Subcutaneous adipose tissue (tissue), 4 donors: ENCODE results near the gene POLR2L. TPM values are rescaled to one million over a fixed set of nuclear protein-coding genes. Genes with fewer than 3 reads are reported as not detected.

ENCODE experiments used
- CTCF ChIP-seq: fragments of 450-650 bp; IDR thresholded peaks from one replicate; pipeline ENCODE4 v1.5.1; 2016; ENCODE audit warnings: low read depth, mild to moderate bottlenecking, control low read depth, antibody characterized with exemption, moderate library complexity
- small RNA-seq: library from RNA; depleted of rRNA; stranded (forward); fragments of <200 nt; gene quantifications from one replicate; pipeline ENCODE3, GENCODE V24; 2016
- total RNA-seq, 4 donors: library from RNA; depleted of rRNA; stranded (reverse); fragments of >200 nt; gene quantifications; one replicate each; pipeline ENCODE4 v1.1.0, GENCODE V29; 2016

Gene POLR2L
- total RNA-seq, 4 donors from 2014 or later, result 80.7 to 158 (median 117) TPM

- TF ChIP-seq CTCF, result no peak
These were observed 48.8 kb downstream of the POLR2L start for GRCh38 chr11:793556-793955.

- TF ChIP-seq CTCF, result no peak
These were observed 49.5 kb downstream of the POLR2L start for GRCh38 chr11:792873-793272.

- no peak for TF ChIP-seq CTCF
These were observed 49.9 kb downstream of the POLR2L start for GRCh38 chr11:792535-792821.

- no peak for TF ChIP-seq CTCF
These were observed 50.4 kb downstream of the POLR2L start for GRCh38 chr11:791658-792534.

GRCh38 chr11:790721-791564 is 51.4 kb downstream of the POLR2L start:
- TF ChIP-seq CTCF, result no peak

GRCh38 chr11:789943-790342 is 52.4 kb downstream of the POLR2L start, which contains the start of gene CEND1:
CEND1 (minus strand) TSS chr11:790090; CDS start chr11:788576, 1,514 bp downstream.
- TF ChIP-seq CTCF, result no peak

Small RNA genes lying within 50 kb of the gene (small RNA-seq; reads per million reads assigned to genes)
- not detected for gene SNORA52

Other genes with a start within 250 kb of the POLR2L start
- 10 to 100 TPM in 3 of 4 donors, 1 to 10 TPM in 1; 3.6 to 40.9 (median 17.0) TPM for gene IRF7, start 226.6 kb downstream of the POLR2L start, total RNA-seq
- gene CDHR5, start 217.6 kb downstream of the POLR2L start, total RNA-seq, result not detected
- gene SCT, start 215.3 kb downstream of the POLR2L start, total RNA-seq, result not detected
- under 1 TPM in 1 of 4 donors, not detected in 3; 0.66 TPM for gene DRD4, start 205.3 kb downstream of the POLR2L start, total RNA-seq
- 10 to 100 TPM; 14.0 to 28.4 (median 18.4) TPM for gene DEAF1, start 147.3 kb downstream of the POLR2L start, total RNA-seq
- 10 to 100 TPM in 3 of 4 donors, 1 to 10 TPM in 1; 8.8 to 32.8 (median 16.3) TPM for gene TMEM80, start 146.7 kb downstream of the POLR2L start, total RNA-seq
- 10 to 100 TPM in 2 of 4 donors, 1 to 10 TPM in 2; 3.8 to 20.0 (median 9.7) TPM for gene EPS8L2, start 136.3 kb downstream of the POLR2L start, total RNA-seq
- gene TALDO1, start 95.1 kb downstream of the POLR2L start, total RNA-seq, result 100 to 1,000 TPM; 237 to 459 (median 293) TPM
- gene GATD1, start 65.0 kb downstream of the POLR2L start, total RNA-seq, result 10 to 100 TPM in 3 of 4 donors, 1 to 10 TPM in 1; 7.1 to 22.8 (median 14.9) TPM
- not detected for gene CEND1, start 52.4 kb downstream of the POLR2L start, total RNA-seq
- 10 to 100 TPM in 1 of 4 donors, 1 to 10 TPM in 3; 2.5 to 12.8 (median 3.7) TPM for gene SLC25A22, start 44.2 kb downstream of the POLR2L start, total RNA-seq
- gene PIDD1, start 37.3 kb downstream of the POLR2L start, total RNA-seq, result 10 to 100 TPM in 2 of 4 donors, 1 to 10 TPM in 2; 3.1 to 28.3 (median 9.0) TPM
- gene RPLP2, start 32.6 kb downstream of the POLR2L start, total RNA-seq, result 1,000 to 10,000 TPM in 3 of 4 donors, 100 to 1,000 TPM in 1; 917 to 1,671 (median 1,426) TPM
- 1,000 to 10,000 TPM in 1 of 4 donors, 100 to 1,000 TPM in 3; 204 to 1,337 (median 369) TPM for gene PNPLA2, start 23.6 kb downstream of the POLR2L start, total RNA-seq
- gene CRACR2B, start 14.6 kb downstream of the POLR2L start, total RNA-seq, result 10 to 100 TPM in 2 of 4 donors, 1 to 10 TPM in 2; 2.3 to 44.6 (median 9.7) TPM
- gene CD151, start 9.6 kb downstream of the POLR2L start, total RNA-seq, result 1,000 to 10,000 TPM in 1 of 4 donors, 100 to 1,000 TPM in 3; 307 to 1,070 (median 520) TPM
- gene TSPAN4, start 323 bp upstream of the POLR2L start, total RNA-seq, result 100 to 1,000 TPM in 3 of 4 donors, 10 to 100 TPM in 1; 67.0 to 219 (median 185) TPM
- 100 to 1,000 TPM in 1 of 4 donors, 10 to 100 TPM in 3; 28.4 to 107 (median 76.0) TPM for gene CHID1, start 68.3 kb upstream of the POLR2L start, total RNA-seq
- 100 to 1,000 TPM in 3 of 4 donors, 10 to 100 TPM in 1; 79.2 to 115 (median 110) TPM for gene AP2A2, start 83.3 kb upstream of the POLR2L start, total RNA-seq
- not detected for gene MUC6, start 194.2 kb upstream of the POLR2L start, total RNA-seq
- 1 to 10 TPM in 1 of 4 donors, under 1 TPM in 1, not detected in 2; under 0.01 to 1.3 TPM for gene MUC2, start 232.3 kb upstream of the POLR2L start, total RNA-seq